Esophagus squamous epithelium (tissue), 5 donors: Measurements from ENCODE around the gene PRCC. TPM values are rescaled to one million over a fixed set of nuclear protein-coding genes. Genes with fewer than 3 reads are reported as not detected.
A peak's percentile ranks its signal among the peaks of the same experiment; 100 is the strongest.

Experiments
- DNase-seq: peaks from one replicate; lab custom pipeline; 2025; lab: John Stamatoyannopoulos, UW
- H3K27ac ChIP-seq, 4 donors: fragments of 200-600 bp; sonication (generic); one replicate each; pipeline ENCODE4 v1.5.1; 2016 to 2019; ENCODE audit warnings: mild to moderate bottlenecking in 1 of 4
- H3K27me3 ChIP-seq, 4 donors: fragments of 200-600 bp; sonication (generic); 1 replicate in 3 of 4; 2 replicates in 1 of 4; pipeline versions ENCODE4 v1.5.1 to v1.6.0; 2017 to 2021; ENCODE audit warnings: antibody characterized with exemption in 1 of 4
- H3K36me3 ChIP-seq, 3 donors: fragments of 200-600 bp; sonication (generic); one replicate each; pipeline ENCODE4 v1.5.1; 2016 to 2019
- H3K4me1 ChIP-seq, 3 donors: fragments of 200-600 bp; sonication (generic); one replicate each; pipeline ENCODE4 v1.5.1; 2017 to 2019
- H3K4me3 ChIP-seq, 4 donors: fragments of 200-600 bp; sonication (generic); 1 replicate in 3 of 4; 2 replicates in 1 of 4; pipeline ENCODE4 v1.5.1; 2016 to 2019; ENCODE audit warnings: mild to moderate bottlenecking in 2 of 4, moderate library complexity in 1 of 4
- H3K9me3 ChIP-seq, 3 donors: fragments of 200-600 bp; sonication (generic); one replicate each; pipeline ENCODE4 v1.5.1; 2016 to 2019
- POLR2A ChIP-seq, 4 donors: fragments of 450-650 bp; IDR thresholded peaks; one replicate each; pipeline ENCODE4 v1.6.1; 2017; ENCODE audit warnings: antibody characterized with exemption in 4 of 4, mild to moderate bottlenecking in 4 of 4, moderate library complexity in 3 of 4
- WGBS, 2 donors: methylation state at CpG; one replicate each; pipeline ENCODE4 v1.1.5; 2018; 5-methylcytosine and 5-hydroxymethylcytosine counted together
- intact Hi-C: fragments of 100-400 bp; cut with DNase I; formaldehyde crosslinking; loops from one replicate; pipeline ENCODE4 v1.15.0; 2022
- total RNA-seq, 4 donors: library from RNA; depleted of rRNA; stranded (reverse); fragments of >200 nt; gene quantifications; one replicate each; pipeline ENCODE4 v1.1.0, GENCODE V29; 2016
- TF ChIP-seq, protein P1 (sequence below), 6 experiments: fragments of 450-650 bp in 4 of 6; fragments of 200-600 bp in 2 of 6; sonication (generic) in 2 of 6; IDR thresholded peaks; one replicate each; pipeline ENCODE4 v1.5.1; 2016 to 2019; ENCODE audit warnings: antibody characterized with exemption in 6 of 6, mild to moderate bottlenecking in 4 of 6, moderate library complexity in 4 of 6
- donor health status: DM: yes; HTN: yes; CAD: no.

Gene PRCC
- total RNA-seq, 4 donors from 2014 or later = 35.6 to 42.6 (median 38.3) TPM

DNA sequence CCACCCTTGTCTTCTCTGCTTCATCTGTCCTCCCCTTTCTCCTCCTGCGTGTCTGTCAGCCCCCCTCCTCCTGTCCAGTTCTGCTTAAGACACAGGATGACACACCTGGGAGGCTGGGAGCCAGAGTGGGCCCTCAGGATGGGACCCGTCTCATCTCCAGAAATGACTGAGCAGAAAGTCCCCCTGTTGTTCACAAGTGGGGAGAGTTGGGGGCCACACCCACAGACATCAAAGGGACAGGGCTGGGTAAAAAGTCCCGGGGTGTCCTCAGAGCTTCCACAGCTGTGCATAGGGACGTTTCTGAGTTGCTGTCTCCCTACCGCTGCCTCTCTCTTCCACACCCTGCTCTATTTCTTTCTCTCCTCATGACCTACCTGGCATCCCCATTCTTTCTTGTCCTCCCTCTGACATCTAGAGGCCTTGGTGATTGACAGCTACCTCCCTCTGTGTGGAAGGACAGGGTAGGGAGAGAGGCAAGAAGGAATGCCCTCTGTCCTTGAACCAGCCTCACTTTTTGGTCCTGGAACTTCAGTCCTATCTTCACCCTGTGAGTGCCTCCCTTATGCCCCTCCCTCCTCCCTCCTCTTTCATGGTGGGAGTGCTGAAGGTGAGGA is 68.8 kb downstream of the PRCC start:
- no peaks in the 10 kb centered on the region for H3K9me3 ChIP-seq

DNA sequence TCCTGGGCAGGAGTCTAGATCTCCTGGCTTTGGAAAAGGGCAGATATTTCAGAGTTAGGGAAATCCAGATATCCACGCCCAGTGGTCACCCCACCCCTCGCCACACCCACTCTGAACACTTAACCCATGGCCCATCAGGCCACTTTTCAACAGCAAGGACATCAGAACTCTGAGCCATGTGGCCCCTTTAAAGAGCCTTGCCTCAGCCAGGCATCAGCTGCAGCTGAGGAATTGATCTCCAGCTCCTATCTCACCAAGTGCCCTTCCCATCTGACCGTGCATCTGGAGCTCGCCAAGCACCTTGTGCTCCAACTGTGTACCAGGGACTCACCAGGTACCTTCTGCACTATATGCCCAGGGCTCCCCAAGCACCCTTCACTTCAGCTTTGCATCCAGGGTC is 69.6 kb downstream of the PRCC start:
- WGBS, 2 donors = 83 to 87% methylated on average over 4 of the region's 4 CpGs
- Histone ChIP-seq H3K27me3 (peaks cover 0 to 98% (median 0%) of the 10 kb centered on the region in 4 donors), H3K4me3 (no peak overlapping the region), H3K27ac (no peak overlapping the region), H3K36me3 (no peaks in the 10 kb centered on the region), H3K4me1 (no peaks in the 10 kb centered on the region), H3K9me3 (no peaks in the 10 kb centered on the region)
- DNase-seq = no peak
- TF ChIP-seq POLR2A (IDR thresholded peaks at IDR 0.05) = no peak
- TF ChIP-seq, protein P1, sequence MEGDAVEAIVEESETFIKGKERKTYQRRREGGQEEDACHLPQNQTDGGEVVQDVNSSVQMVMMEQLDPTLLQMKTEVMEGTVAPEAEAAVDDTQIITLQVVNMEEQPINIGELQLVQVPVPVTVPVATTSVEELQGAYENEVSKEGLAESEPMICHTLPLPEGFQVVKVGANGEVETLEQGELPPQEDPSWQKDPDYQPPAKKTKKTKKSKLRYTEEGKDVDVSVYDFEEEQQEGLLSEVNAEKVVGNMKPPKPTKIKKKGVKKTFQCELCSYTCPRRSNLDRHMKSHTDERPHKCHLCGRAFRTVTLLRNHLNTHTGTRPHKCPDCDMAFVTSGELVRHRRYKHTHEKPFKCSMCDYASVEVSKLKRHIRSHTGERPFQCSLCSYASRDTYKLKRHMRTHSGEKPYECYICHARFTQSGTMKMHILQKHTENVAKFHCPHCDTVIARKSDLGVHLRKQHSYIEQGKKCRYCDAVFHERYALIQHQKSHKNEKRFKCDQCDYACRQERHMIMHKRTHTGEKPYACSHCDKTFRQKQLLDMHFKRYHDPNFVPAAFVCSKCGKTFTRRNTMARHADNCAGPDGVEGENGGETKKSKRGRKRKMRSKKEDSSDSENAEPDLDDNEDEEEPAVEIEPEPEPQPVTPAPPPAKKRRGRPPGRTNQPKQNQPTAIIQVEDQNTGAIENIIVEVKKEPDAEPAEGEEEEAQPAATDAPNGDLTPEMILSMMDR (IDR thresholded peaks at IDR 0.05) = no peak
- intact Hi-C loops = no loop called here

More for the DNA sequence above, 68.8 kb downstream of the PRCC start:
- no peaks in the 10 kb centered on the region for H3K36me3 ChIP-seq
- H3K27me3 ChIP-seq = peaks cover 0 to 97% (median 0%) of the 10 kb centered on the region in 4 donors
- DNase-seq = no peak
- 40 to 72% methylated on average over 3 to 4 of the region's 5 CpGs for WGBS, 2 donors
- H3K4me3 ChIP-seq = no peak overlapping the region
- TF ChIP-seq POLR2A (IDR thresholded peaks at IDR 0.05) = no peak
- TF ChIP-seq, protein P1 (IDR thresholded peaks at IDR 0.05) = no peak
- intact Hi-C loops = no loop called here
- no peak overlapping the region for H3K27ac ChIP-seq
- no peaks in the 10 kb centered on the region for H3K4me1 ChIP-seq

DNA sequence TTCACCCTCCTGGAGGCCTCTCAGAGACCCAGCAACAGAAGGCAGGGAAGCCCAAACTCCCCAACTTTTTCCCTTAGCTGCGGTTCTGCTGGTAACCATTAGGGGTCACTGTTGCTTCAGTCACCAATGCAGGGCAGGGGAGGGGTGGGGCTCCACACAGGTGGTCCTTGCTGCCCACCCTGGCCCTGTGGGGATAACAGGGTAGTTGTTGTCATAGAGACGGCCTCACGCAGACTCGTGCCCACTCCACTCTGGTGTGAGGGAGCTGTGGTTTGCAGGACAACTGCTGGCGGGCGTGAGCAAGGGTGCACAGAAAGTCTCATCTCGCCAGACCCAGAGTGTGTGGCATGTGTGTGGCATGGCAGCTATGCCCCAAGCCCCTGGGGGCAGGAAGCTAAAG is 71.6 kb downstream of the PRCC start:
- no peak overlapping the region for H3K4me3 ChIP-seq
- TF ChIP-seq, protein P1 (IDR thresholded peaks at IDR 0.05) = peak; percentile 60 to 84 (median 69)
- no peak for TF ChIP-seq POLR2A (IDR thresholded peaks at IDR 0.05)

DNA sequence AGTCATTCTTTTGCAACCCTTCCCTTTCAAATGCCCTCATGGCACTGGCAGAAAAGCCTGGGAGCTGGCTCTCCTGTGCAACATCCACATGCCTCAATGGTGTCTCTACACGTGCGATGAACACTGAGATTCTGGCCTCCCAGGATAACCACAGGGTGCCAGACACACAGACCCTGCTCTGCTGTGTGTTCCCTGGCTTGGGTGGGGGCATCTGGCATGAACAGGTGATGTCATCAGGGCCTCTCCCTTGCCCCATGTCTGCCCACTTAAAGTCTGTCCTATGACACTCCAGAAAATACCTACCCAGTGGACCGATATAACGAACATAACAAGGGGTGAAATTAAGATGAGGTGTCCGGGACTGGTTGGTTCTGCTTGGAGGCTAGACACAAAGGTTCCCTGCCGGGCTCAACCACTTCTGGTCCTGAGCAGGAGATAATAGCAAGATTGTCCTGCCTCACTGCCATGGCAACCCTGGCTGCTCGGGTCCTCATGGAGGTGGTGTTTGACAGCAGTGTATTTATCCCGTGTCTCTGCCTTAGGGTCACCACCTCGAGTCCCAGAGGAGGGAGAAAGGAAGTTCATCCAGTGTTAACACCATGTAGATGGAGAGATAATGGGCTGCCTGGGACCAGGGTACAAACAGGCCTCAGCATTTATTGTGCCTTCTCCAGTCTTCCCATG is 72.2 kb downstream of the PRCC start:
- Histone ChIP-seq H3K27ac (no peak overlapping the region), H3K9me3 (no peaks in the 10 kb centered on the region), H3K4me3 (no peak overlapping the region), H3K27me3 (peaks cover 0 to 100% (median 2%) of the 10 kb centered on the region in 4 donors), H3K36me3 (no peaks in the 10 kb centered on the region), H3K4me1 (peaks cover 0 to 2% (median 0%) of the 10 kb centered on the region in 3 donors)
- no peak for DNase-seq
- 38 to 41% methylated on average over 7 of the region's 9 CpGs for WGBS, 2 donors
- no peak for TF ChIP-seq POLR2A (IDR thresholded peaks at IDR 0.05)
- TF ChIP-seq, protein P1 (IDR thresholded peaks at IDR 0.05) = no peak
- intact Hi-C loops = no loop called here

More for the DNA sequence above, 71.6 kb downstream of the PRCC start:
- intact Hi-C loops = no loop called here
- H3K36me3 ChIP-seq = no peaks in the 10 kb centered on the region
- no peak overlapping the region for H3K27ac ChIP-seq
- peaks cover 0 to 100% (median 2%) of the 10 kb centered on the region in 4 donors for H3K27me3 ChIP-seq
- 38% methylated on average over 4 of the region's 7 CpGs; no CpG with 5 or more reads in 1 of the 2 donors for WGBS, 2 donors
- no peaks in the 10 kb centered on the region for H3K4me1 ChIP-seq
- no peak for DNase-seq
- H3K9me3 ChIP-seq = no peaks in the 10 kb centered on the region
